Naive thymus-derived CD4-positive, alpha-beta T cell (primary cell): ENCODE results near the gene GAN. TPM values are rescaled to one million over a fixed set of nuclear protein-coding genes. Genes with fewer than 3 reads are reported as not detected.
A peak's percentile ranks its signal among the peaks of the same experiment; 100 is the strongest.

Experiments
- ATAC-seq: fragments of 150-1000 bp; cut with Tn5 transposase; 2 replicates; pipeline ENCODE4 v1.10.0; 2021; ENCODE audit warnings: mild to moderate bottlenecking, moderate library complexity
- CTCF ChIA-PET: fragments of 350-600 bp; sonication (Branson Sonifier 250); formaldehyde crosslinking; loops from one replicate; lab custom pipeline; 2021; ENCODE audit warnings: antibody characterized with exemption; lab: Charles Lee
- POLR2A ChIA-PET: fragments of 350-600 bp; sonication (Branson Sonifier 250); formaldehyde crosslinking; loops from one replicate; lab custom pipeline; 2021; ENCODE audit warnings: antibody characterized with exemption, inconsistent platforms; lab: Charles Lee
- DNase-seq, 9 donors: peaks; one replicate each; pipeline versions ENCODE4 v3.0.0 to v3.0.0-alpha.2; 2020 to 2022; ENCODE audit warnings: mixed read lengths in 1 of 9
- H3K27ac ChIP-seq: one replicate; pipeline ENCODE4 v1.7.0; 2013; ENCODE audit warnings: mild to moderate bottlenecking, low read depth, low read length, moderate library complexity
- H3K27me3 ChIP-seq, 2 donors: one replicate each; pipeline ENCODE4 v1.7.0; 2013; ENCODE audit warnings: low read length in 2 of 2, mild to moderate bottlenecking in 2 of 2, moderate library complexity in 2 of 2; ENCODE audit not compliant: control insufficient read depth in 2 of 2, insufficient read depth in 2 of 2
- H3K36me3 ChIP-seq, 3 experiments: 1 replicate in 2 of 3; 2 replicates in 1 of 3; pipeline ENCODE4 v1.7.0; 2013; ENCODE audit warnings: low read length in 3 of 3, mild to moderate bottlenecking in 3 of 3, moderate library complexity in 1 of 3; ENCODE audit not compliant: insufficient read depth in 3 of 3, control insufficient read depth in 2 of 3
- H3K4me1 ChIP-seq, 2 donors: one replicate each; pipeline ENCODE4 v1.7.0; 2013; ENCODE audit warnings: low read length in 2 of 2, mild to moderate bottlenecking in 2 of 2, moderate library complexity in 1 of 2; ENCODE audit not compliant: control insufficient read depth in 2 of 2, insufficient read depth in 2 of 2
- H3K4me3 ChIP-seq: 2 replicates; pipeline ENCODE4 v1.7.0; 2013; ENCODE audit warnings: mild to moderate bottlenecking, low read length
- H3K9me3 ChIP-seq, 3 experiments: 1 replicate in 2 of 3; 2 replicates in 1 of 3; pipeline ENCODE4 v1.7.0; 2013; ENCODE audit warnings: low read length in 3 of 3; ENCODE audit not compliant: control insufficient read depth in 2 of 3
- H3K27ac Mint-ChIP-seq, 9 donors: one replicate each; pipeline ENCODE4 v1.8.0; 2020 to 2022; ENCODE audit warnings: mixed read lengths in 9 of 9, mild to moderate bottlenecking in 8 of 9, moderate library complexity in 5 of 9, inconsistent platforms in 2 of 9
- H3K27me3 Mint-ChIP-seq, 5 donors: one replicate each; pipeline ENCODE4 v1.8.0; 2021 to 2022; ENCODE audit warnings: mixed read lengths in 5 of 5, mild to moderate bottlenecking in 1 of 5
- H3K36me3 Mint-ChIP-seq, 5 donors: one replicate each; pipeline ENCODE4 v1.8.0; 2020 to 2022; ENCODE audit warnings: mixed read lengths in 5 of 5, mild to moderate bottlenecking in 3 of 5, inconsistent platforms in 1 of 5
- H3K4me1 Mint-ChIP-seq, 7 donors: one replicate each; pipeline ENCODE4 v1.8.0; 2020 to 2022; ENCODE audit warnings: mixed read lengths in 7 of 7, mild to moderate bottlenecking in 3 of 7, inconsistent platforms in 1 of 7
- H3K4me3 Mint-ChIP-seq, 10 donors: one replicate each; pipeline ENCODE4 v1.8.0; 2020 to 2022; ENCODE audit warnings: mild to moderate bottlenecking in 10 of 10, mixed read lengths in 10 of 10, moderate library complexity in 6 of 10, inconsistent platforms in 2 of 10
- H3K9me3 Mint-ChIP-seq, 11 donors: one replicate each; pipeline ENCODE4 v1.8.0; 2020 to 2022; ENCODE audit warnings: mixed read lengths in 11 of 11, mild to moderate bottlenecking in 4 of 11, inconsistent platforms in 1 of 11, moderate library complexity in 1 of 11
- intact Hi-C, 2 donors: fragments of 100-400 bp; cut with micrococcal nuclease; formaldehyde crosslinking; loops; one replicate each; pipeline ENCODE4 v1.15.1; 2023
- polyA plus RNA-seq, 2 donors: library from polyadenylated mRNA; unstranded; fragments of 300-500 nt; fragmentation: Illumina TruSeq; gene quantifications; one replicate each; pipeline ENCODE4 v1.2.3, GENCODE V29; 2021
- total RNA-seq, 6 experiments: library from RNA in 5 of 6; stranded (reverse) in 5 of 6; gene quantifications; 1 replicate in 5 of 6; 2 replicates in 1 of 6; pipeline ENCODE4 v1.2.3 and lab custom pipeline; 2021 to 2026

GAN gene
- total RNA-seq = 10 to 100 TPM in 1 of 5 experiments, 1 to 10 TPM in 4; 5.1 to 11.3 (median 7.9) TPM
- 1 to 10 TPM; 2.3 to 2.4 TPM for polyA plus RNA-seq
- 25.7 reads per million, percentile 56 among the genes with 10 or more reads in this experiment for total RNA-seq (lab: John Stamatoyannopoulos, UW)

GRCh38 chr16:81314603-81315270 lies at the start of gene GAN:
Gene GAN (plus strand): TSS chr16:81314962. CDS start chr16:81315114, 152 bp downstream.
- Mint-ChIP-seq H3K27ac (peak within 1 kb of the TSS; percentile 85 to 98 (median 94)), H3K36me3 (peaks cover 0 to 5% (median 4%) of the 10 kb centered on the region in 5 donors), H3K4me1 (peaks cover 37 to 70% (median 59%) of the 10 kb centered on the region in 7 donors), H3K9me3 (no peaks in the 10 kb centered on the region), H3K4me3 (peak within 1 kb of the TSS; percentile 89 to 99 (median 96)), H3K27me3 (no peaks in the 10 kb centered on the region)
- H3K36me3 ChIP-seq = no peaks in the 10 kb centered on the region
- DNase-seq = peak; percentile 83 to 96 (median 93)
- H3K4me3 ChIP-seq = peak within 1 kb of the TSS; percentile 89
- intact Hi-C loops = loop anchor here (1.0 to 10.0 kb wide), 19 partner anchors 53 to 1340 kb away; partner anchors contain the start of genes ATMIN (in 2 of the 2), CENPN (in 2 of the 2), C16orf46 (in 1 of the 2) and CMIP (in 1 of the 2)
- peak; percentile 99 for ATAC-seq
- POLR2A ChIA-PET = interaction anchor here (0.6 to 1.7 kb wide), 8 partner anchors 8 to 855 kb away, joined by 3 to 8 read pairs (median 3); partner anchors contain the start of genes ATMIN and C16orf46
- H3K27ac ChIP-seq = peak within 1 kb of the TSS; percentile 78
- H3K27me3 ChIP-seq = no peaks in the 10 kb centered on the region
- peaks cover 15 to 17% of the 10 kb centered on the region in 2 donors for H3K4me1 ChIP-seq
- CTCF ChIA-PET = interaction anchor here (0.6 to 0.8 kb wide), 2 partner anchors 51 to 110 kb away, joined by 3 read pairs; no protein-coding TSS in a partner anchor
- H3K9me3 ChIP-seq = no peaks in the 10 kb centered on the region

GRCh38 chr16:81265052-81265451 lies 49.7 kb upstream of the GAN start:
- no peak for ATAC-seq

DNA sequence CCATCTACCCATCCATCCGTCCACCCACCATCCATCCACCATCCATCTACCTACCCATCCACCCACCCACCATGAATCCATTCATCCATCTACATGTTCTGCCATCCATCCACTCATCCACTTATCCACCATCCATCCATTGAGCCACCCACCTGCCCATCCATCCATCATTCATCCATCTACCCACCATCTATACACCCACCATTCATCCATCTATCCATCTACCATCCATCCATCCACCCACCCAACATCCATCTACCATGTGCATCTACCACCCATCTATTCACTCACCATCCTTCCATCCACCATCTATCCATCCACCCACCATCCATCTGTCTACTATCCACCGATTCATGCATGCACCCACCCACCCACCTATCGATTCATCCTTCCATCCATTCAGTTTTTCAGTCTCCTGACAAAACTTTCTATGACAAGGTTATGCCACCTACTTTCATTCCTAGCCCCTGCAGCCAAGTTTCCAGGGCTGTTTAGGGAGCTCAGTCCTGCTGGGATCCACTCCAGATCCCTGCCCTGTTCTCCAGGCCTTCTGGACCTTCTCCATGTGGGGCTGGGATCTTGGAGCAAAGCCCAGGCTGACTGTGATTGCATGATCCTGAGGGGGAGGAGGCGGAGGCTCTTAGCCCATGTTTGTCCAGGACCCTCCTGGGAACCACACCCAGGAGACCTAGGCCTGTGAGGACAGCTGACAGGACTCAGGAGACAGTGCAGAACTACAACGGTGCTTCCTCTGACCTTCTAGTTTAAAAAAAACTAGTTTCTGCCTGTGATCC lies 48.9 kb upstream of the GAN start:
- CTCF ChIA-PET = no interaction called here
- Mint-ChIP-seq H3K4me1 (peaks cover 0 to 8% (median 0%) of the 10 kb centered on the region in 7 donors), H3K4me3 (no peak overlapping the region), H3K27ac (no peak overlapping the region), H3K27me3 (peaks cover 0 to 14% (median 10%) of the 10 kb centered on the region in 5 donors), H3K9me3 (peaks cover 0 to 6% (median 0%) of the 10 kb centered on the region in 11 donors), H3K36me3 (no peaks in the 10 kb centered on the region)
- no peaks in the 10 kb centered on the region for H3K27me3 ChIP-seq
- H3K36me3 ChIP-seq = no peaks in the 10 kb centered on the region
- H3K27ac ChIP-seq = no peak overlapping the region
- POLR2A ChIA-PET = no interaction called here
- no peaks in the 10 kb centered on the region for H3K4me1 ChIP-seq
- no peaks in the 10 kb centered on the region for H3K9me3 ChIP-seq
- intact Hi-C loops = no loop called here
- no peak for DNase-seq
- no peak overlapping the region for H3K4me3 ChIP-seq
- no peak for ATAC-seq

More at GRCh38 chr16:81265052-81265451, 49.7 kb upstream of the GAN start:
- H3K4me1 ChIP-seq = no peaks in the 10 kb centered on the region
- H3K4me1 Mint-ChIP-seq = peaks cover 0 to 8% (median 0%) of the 10 kb centered on the region in 7 donors
- no peak overlapping the region for H3K27ac Mint-ChIP-seq
- H3K9me3 Mint-ChIP-seq = peaks cover 0 to 6% (median 0%) of the 10 kb centered on the region in 11 donors
- H3K36me3 Mint-ChIP-seq = no peaks in the 10 kb centered on the region
- H3K4me3 ChIP-seq = no peak overlapping the region
- H3K27me3 Mint-ChIP-seq = peaks cover 0 to 14% (median 10%) of the 10 kb centered on the region in 5 donors
- ChIA-PET CTCF (no interaction called here), POLR2A (no interaction called here)
- no peak overlapping the region for H3K27ac ChIP-seq
- no peaks in the 10 kb centered on the region for H3K9me3 ChIP-seq
- intact Hi-C loops = no loop called here
- no peak overlapping the region for H3K4me3 Mint-ChIP-seq
- no peak for DNase-seq
- no peaks in the 10 kb centered on the region for H3K27me3 ChIP-seq
- no peaks in the 10 kb centered on the region for H3K36me3 ChIP-seq

DNA sequence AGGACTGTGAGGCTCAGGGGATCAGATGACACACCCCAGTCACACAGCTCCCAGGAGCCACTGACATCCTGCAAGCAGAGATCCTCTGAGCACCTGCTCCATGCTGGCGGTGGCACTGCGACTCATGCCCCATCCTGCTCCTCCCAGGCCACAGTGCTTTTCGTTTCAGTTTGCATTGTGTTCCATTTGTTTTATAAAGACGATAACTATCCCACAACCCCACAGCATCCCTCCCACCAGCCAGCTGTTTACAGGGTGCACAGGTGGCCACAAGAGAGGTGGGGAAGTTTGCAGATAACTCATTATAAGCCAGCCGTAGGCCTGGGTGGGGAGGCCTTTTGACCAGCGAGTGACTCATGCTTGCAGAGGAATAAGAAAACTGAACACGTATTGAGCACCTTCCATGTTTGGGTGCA lies 48.1 kb upstream of the GAN start:
- Histone ChIP-seq H3K27me3 (no peaks in the 10 kb centered on the region), H3K27ac (no peak overlapping the region), H3K4me3 (no peak overlapping the region), H3K9me3 (no peaks in the 10 kb centered on the region), H3K36me3 (no peaks in the 10 kb centered on the region), H3K4me1 (no peaks in the 10 kb centered on the region)
- peaks cover 0 to 19% (median 10%) of the 10 kb centered on the region in 5 donors for H3K27me3 Mint-ChIP-seq
- H3K27ac Mint-ChIP-seq = peak overlapping the region in 1 of 9 donors; percentile 46
- DNase-seq (peak in 1 of 9 donors; percentile 44), ATAC-seq (no peak)
- intact Hi-C loops = no loop called here
- H3K9me3 Mint-ChIP-seq = peaks cover 0 to 6% (median 0%) of the 10 kb centered on the region in 11 donors
- no peaks in the 10 kb centered on the region for H3K36me3 Mint-ChIP-seq
- H3K4me3 Mint-ChIP-seq = peak overlapping the region in 1 of 10 donors; percentile 61
- ChIA-PET CTCF (no interaction called here), POLR2A (no interaction called here)
- peaks cover 0 to 8% (median 0%) of the 10 kb centered on the region in 7 donors for H3K4me1 Mint-ChIP-seq

- ATAC-seq (no peak), DNase-seq (no peak)
- no peak overlapping the region for H3K27ac Mint-ChIP-seq
- H3K4me3 ChIP-seq = no peak overlapping the region
- no peaks in the 10 kb centered on the region for H3K36me3 ChIP-seq
- no peak overlapping the region for H3K4me3 Mint-ChIP-seq
- H3K27me3 Mint-ChIP-seq = peaks cover 0 to 23% (median 7%) of the 10 kb centered on the region in 5 donors
- H3K36me3 Mint-ChIP-seq = no peaks in the 10 kb centered on the region
- no peaks in the 10 kb centered on the region for H3K9me3 ChIP-seq
- no peaks in the 10 kb centered on the region for H3K27me3 ChIP-seq
- intact Hi-C loops = no loop called here
- ChIA-PET CTCF (no interaction called here), POLR2A (no interaction called here)
- no peak overlapping the region for H3K27ac ChIP-seq
- H3K9me3 Mint-ChIP-seq = peaks cover 0 to 6% (median 0%) of the 10 kb centered on the region in 11 donors
- no peaks in the 10 kb centered on the region for H3K4me1 ChIP-seq
- H3K4me1 Mint-ChIP-seq = peaks cover 0 to 8% (median 0%) of the 10 kb centered on the region in 7 donors
These were observed 46.3 kb upstream of the GAN start for GRCh38 chr16:81268509-81268908.

- intact Hi-C loops = no loop called here
- Mint-ChIP-seq H3K36me3 (no peaks in the 10 kb centered on the region), H3K4me1 (no peaks in the 10 kb centered on the region), H3K27me3 (peaks cover 0 to 18% (median 0%) of the 10 kb centered on the region in 5 donors), H3K9me3 (no peaks in the 10 kb centered on the region), H3K27ac (peak overlapping the region in 1 of 9 donors; percentile 20), H3K4me3 (no peak overlapping the region)
- no peaks in the 10 kb centered on the region for H3K27me3 ChIP-seq
- ATAC-seq (no peak), DNase-seq (no peak)
- H3K9me3 ChIP-seq = no peaks in the 10 kb centered on the region
- no peaks in the 10 kb centered on the region for H3K4me1 ChIP-seq
- ChIA-PET POLR2A (no interaction called here), CTCF (no interaction called here)
- no peaks in the 10 kb centered on the region for H3K36me3 ChIP-seq
- no peak overlapping the region for H3K27ac ChIP-seq
- H3K4me3 ChIP-seq = no peak overlapping the region
These were observed 41.4 kb upstream of the GAN start for GRCh38 chr16:81273223-81273950.
